Suppressor macrophage treated with lipopolysaccharide for 4 hours (primary cell): ENCODE results near the gene ARHGAP9.

Source experiments
- DNase-seq: peaks from one replicate; pipeline ENCODE4 v3.0.0-alpha.2; 2020

Gene ARHGAP9

GRCh38 chr12:57491393-57492280 is 12.0 kb upstream of the ARHGAP9 start:
- DNase-seq: no peak

GRCh38 chr12:57490126-57490525 is 10.5 kb upstream of the ARHGAP9 start:
- DNase-seq: no peak

GRCh38 chr12:57489157-57489641 is 9.5 kb upstream of the ARHGAP9 start:
- DNase-seq: peak; percentile 31

GRCh38 chr12:57488402-57489156 is 8.9 kb upstream of the ARHGAP9 start:
- no peak for DNase-seq

GRCh38 chr12:57487597-57488401 is 8.1 kb upstream of the ARHGAP9 start, which contains the start of gene MARS1:
TSS of gene MARS1 (plus strand) at chr12:57488068. CDS start at chr12:57488091, 23 bp downstream.
- DNase-seq: peak; percentile 97

GRCh38 chr12:57487055-57487596 is 7.5 kb upstream of the ARHGAP9 start:
- no peak for DNase-seq

- no peak for DNase-seq
Measured at GRCh38 chr12:57485695-57486094, 6.0 kb upstream of the ARHGAP9 start.

GRCh38 chr12:57483466-57483865 is 3.8 kb upstream of the ARHGAP9 start:
- DNase-seq: no peak

- DNase-seq: no peak
Measured at GRCh38 chr12:57481671-57482070, 2.0 kb upstream of the ARHGAP9 start.

GRCh38 chr12:57479043-57479375 is 657 bp downstream of the ARHGAP9 start:
- no peak for DNase-seq

- peak; percentile 84 for DNase-seq
Measured at GRCh38 chr12:57477710-57478681, 1.7 kb downstream of the ARHGAP9 start.

- no peak for DNase-seq
Measured at GRCh38 chr12:57476993-57477709, 2.5 kb downstream of the ARHGAP9 start.

- peak; percentile 61 for DNase-seq
Measured at GRCh38 chr12:57476162-57476992, 3.3 kb downstream of the ARHGAP9 start.

- DNase-seq: no peak
Measured at GRCh38 chr12:57475271-57476161, 4.2 kb downstream of the ARHGAP9 start.

GRCh38 chr12:57474862-57475261 is 4.8 kb downstream of the ARHGAP9 start:
- DNase-seq: no peak

GRCh38 chr12:57474430-57474829 is 5.2 kb downstream of the ARHGAP9 start:
- DNase-seq: no peak

- DNase-seq: no peak
Measured at GRCh38 chr12:57473886-57474285, 5.8 kb downstream of the ARHGAP9 start.

GRCh38 chr12:57473392-57473791 is 6.3 kb downstream of the ARHGAP9 start:
- DNase-seq: no peak

GRCh38 chr12:57472391-57472790 is 7.3 kb downstream of the ARHGAP9 start:
- no peak for DNase-seq
